Psoas muscle (tissue), 8 donors: ENCODE results near the gene TMEM218. TPM values are rescaled to one million over a fixed set of nuclear protein-coding genes. Genes with fewer than 3 reads are reported as not detected.

ENCODE experiments used
- ATAC-seq, 4 donors: fragments of 200-7000 bp; cut with Tn5 transposase; one replicate each; pipeline ENCODE4 v1.9.1; 2020; ENCODE audit warnings: moderate library complexity in 3 of 4, mild to moderate bottlenecking in 2 of 4
- DNase-seq, 2 donors: peaks; one replicate each; pipeline ENCODE4 v3.0.0-alpha.2; 2020
- H3K27ac ChIP-seq: fragments of 200-600 bp; one replicate; pipeline ENCODE4 v1.8.0; 2022
- H3K27me3 ChIP-seq, 3 donors: fragments of 200-600 bp in 1 of 3; one replicate each; pipeline versions ENCODE4 v1.6.1 to v1.8.0; 2013 to 2022; ENCODE audit warnings: low read length in 2 of 3, mild to moderate bottlenecking in 2 of 3, moderate library complexity in 1 of 3; ENCODE audit not compliant: insufficient read depth in 3 of 3
- H3K36me3 ChIP-seq, 2 donors: fragments of 200-600 bp in 1 of 2; one replicate each; pipeline versions ENCODE4 v1.6.1 to v1.8.0; 2013 to 2022; ENCODE audit warnings: low read depth in 1 of 2, mild to moderate bottlenecking in 1 of 2, moderate library complexity in 1 of 2; ENCODE audit not compliant: insufficient read depth in 1 of 2
- H3K4me1 ChIP-seq: fragments of 200-600 bp; one replicate; pipeline ENCODE4 v1.8.0; 2022
- H3K4me3 ChIP-seq: fragments of 200-600 bp; one replicate; pipeline ENCODE4 v1.8.0; 2022; ENCODE audit warnings: mild to moderate bottlenecking
- H3K9me3 ChIP-seq: fragments of 200-600 bp; one replicate; pipeline ENCODE4 v1.8.0; 2022
- WGBS, 3 donors: extraction: QIAGEN DNeasy Blood & Tissue Kit; methylation state at CpG; one replicate each; pipeline versions ENCODE4 v1.1.6 to v1.1.7; 2013; 5-methylcytosine and 5-hydroxymethylcytosine counted together
- intact Hi-C, 2 donors: fragments of 100-400 bp; cut with DNase I; formaldehyde crosslinking; loops; one replicate each; pipeline versions ENCODE4 v1.11.0 to v1.14.2; 2022
- polyA plus RNA-seq, 3 donors: library from polyadenylated mRNA; stranded (reverse); fragments of 200-250 nt; gene quantifications; one replicate each; pipeline ENCODE4 v1.2.3, GENCODE V29; 2013
- total RNA-seq, 4 donors: library from RNA; stranded (reverse); fragmentation: NEBNext Ultra II Directional in 2 of 4; extraction: Animal tissue kit (Norgen Biotek cat#: 25700) in 2 of 4; gene quantifications; one replicate each; pipeline versions ENCODE4 v1.2.1 to v1.2.4, GENCODE V29; 2021 to 2023
- TF ChIP-seq, protein P1 (sequence below): fragments of 200-600 bp; IDR thresholded peaks from one replicate; pipeline ENCODE4 v1.8.0; 2022; ENCODE audit warnings: antibody characterized with exemption
- donor health status: healthy with polysubstance abuse.
- donor health status: DM: no; HTN: no; CAD: no; lungs with moderate emphysema.
- donor health status: Bipolar disorder and iron deficiency.
- donor health status: healthy.
- donor health status: DM: yes; HTN: yes; CAD: no.
- donor health status: DM: no; HTN: no; CAD: no.
- donor health status: DM: no; HTN: no; CAD: no.
- donor health status: DM: yes; HTN: yes; CAD: no.

Gene TMEM218
- total and polyA plus RNA-seq, 7 donors, result 4.9 to 30.3 (median 12.1) TPM

DNA sequence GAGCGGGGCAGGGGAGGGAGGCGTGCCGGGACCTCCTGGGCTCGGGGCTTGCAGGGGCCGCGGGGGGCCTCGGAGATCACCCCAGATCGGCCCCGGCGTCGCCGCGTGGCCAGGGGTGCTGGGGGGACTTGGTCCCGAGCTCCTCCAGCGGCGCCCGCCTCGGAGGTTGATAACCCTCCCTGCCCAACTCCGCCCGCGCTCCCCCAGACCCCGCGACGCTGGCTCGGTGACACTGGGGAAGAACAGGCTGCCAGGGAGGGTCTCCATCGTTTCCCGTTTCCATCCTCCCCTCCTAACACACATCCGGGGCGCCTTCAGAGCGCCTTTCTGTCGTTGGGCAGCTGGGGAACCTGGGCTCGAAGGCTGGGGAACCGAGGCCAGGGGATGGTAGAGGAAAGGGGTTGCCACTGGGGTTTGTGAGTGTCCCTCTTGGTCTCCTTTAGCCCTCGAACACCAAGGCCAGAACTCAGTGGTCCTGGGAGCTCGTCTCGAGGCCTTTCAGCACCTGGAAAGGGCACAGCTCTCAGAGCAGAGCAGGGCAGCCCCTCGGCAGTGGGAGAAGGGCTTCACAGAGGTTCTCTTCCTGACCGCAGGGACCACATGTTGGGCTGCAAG is 47.9 kb downstream of the TMEM218 start:
- ATAC-seq (peak in 2 of 4 donors; percentile 2 to 10), DNase-seq (no peak)
- Histone ChIP-seq H3K9me3 (no peaks in the 10 kb centered on the region), H3K36me3 (no peaks in the 10 kb centered on the region), H3K27ac (peak overlapping the region; percentile 65), H3K4me1 (peaks cover 8% of the 10 kb centered on the region), H3K27me3 (peaks cover 0 to 5% (median 0%) of the 10 kb centered on the region in 3 donors), H3K4me3 (peak overlapping the region; percentile 82)
- intact Hi-C loops, result no loop called here
- WGBS, 3 donors, result 4 to 7% (median 5%) methylated on average over 30 to 38 of the region's 38 CpGs
- TF ChIP-seq, protein P1, sequence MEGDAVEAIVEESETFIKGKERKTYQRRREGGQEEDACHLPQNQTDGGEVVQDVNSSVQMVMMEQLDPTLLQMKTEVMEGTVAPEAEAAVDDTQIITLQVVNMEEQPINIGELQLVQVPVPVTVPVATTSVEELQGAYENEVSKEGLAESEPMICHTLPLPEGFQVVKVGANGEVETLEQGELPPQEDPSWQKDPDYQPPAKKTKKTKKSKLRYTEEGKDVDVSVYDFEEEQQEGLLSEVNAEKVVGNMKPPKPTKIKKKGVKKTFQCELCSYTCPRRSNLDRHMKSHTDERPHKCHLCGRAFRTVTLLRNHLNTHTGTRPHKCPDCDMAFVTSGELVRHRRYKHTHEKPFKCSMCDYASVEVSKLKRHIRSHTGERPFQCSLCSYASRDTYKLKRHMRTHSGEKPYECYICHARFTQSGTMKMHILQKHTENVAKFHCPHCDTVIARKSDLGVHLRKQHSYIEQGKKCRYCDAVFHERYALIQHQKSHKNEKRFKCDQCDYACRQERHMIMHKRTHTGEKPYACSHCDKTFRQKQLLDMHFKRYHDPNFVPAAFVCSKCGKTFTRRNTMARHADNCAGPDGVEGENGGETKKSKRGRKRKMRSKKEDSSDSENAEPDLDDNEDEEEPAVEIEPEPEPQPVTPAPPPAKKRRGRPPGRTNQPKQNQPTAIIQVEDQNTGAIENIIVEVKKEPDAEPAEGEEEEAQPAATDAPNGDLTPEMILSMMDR, result no peak

DNA sequence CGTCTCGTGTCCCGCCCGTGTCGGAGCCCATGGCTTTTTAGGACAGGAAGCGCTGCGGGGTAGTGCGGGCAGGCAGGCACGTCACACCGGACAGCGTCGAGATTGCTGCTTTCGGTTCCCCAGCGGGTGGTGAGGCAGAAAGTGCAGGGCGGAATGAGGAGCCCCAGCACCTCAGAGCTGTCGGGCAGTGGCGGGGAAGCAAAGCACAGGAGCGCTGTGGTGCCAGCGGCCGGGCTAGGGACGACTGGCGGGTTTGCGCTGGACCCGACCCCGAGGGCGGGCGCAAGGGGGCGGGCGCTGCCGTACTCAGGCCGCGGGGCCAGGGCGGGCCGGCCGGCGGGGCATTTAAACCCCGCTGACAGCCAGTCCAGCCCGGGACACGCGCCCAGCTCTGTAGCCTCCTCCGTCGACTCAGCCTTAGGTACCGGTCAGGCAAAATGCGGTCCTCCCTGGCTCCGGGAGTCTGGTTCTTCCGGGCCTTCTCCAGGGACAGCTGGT is 48.4 kb downstream of the TMEM218 start, which contains the start of gene SLC37A2:
SLC37A2 (plus strand) TSS at position 375 of the 498 bp plus-strand sequence; CDS start at position 438, 63 bp downstream.
- H3K4me3 ChIP-seq, result peak within 1 kb of the TSS; percentile 82
- ATAC-seq (peak; percentile 88 to 97 (median 93)), DNase-seq (peak; percentile 79 to 84)
- TF ChIP-seq, protein P1, result peak; percentile 20
- intact Hi-C loops, result no loop called here
- H3K27ac ChIP-seq, result peak within 1 kb of the TSS; percentile 65
- peaks cover 0 to 5% (median 0%) of the 10 kb centered on the region in 3 donors for H3K27me3 ChIP-seq
- H3K9me3 ChIP-seq, result no peaks in the 10 kb centered on the region
- peaks cover 8% of the 10 kb centered on the region for H3K4me1 ChIP-seq
- WGBS, 3 donors, result 0 to 2% (median 0%) methylated on average over 41 to 46 of the region's 46 CpGs
- H3K36me3 ChIP-seq, result no peaks in the 10 kb centered on the region

DNA sequence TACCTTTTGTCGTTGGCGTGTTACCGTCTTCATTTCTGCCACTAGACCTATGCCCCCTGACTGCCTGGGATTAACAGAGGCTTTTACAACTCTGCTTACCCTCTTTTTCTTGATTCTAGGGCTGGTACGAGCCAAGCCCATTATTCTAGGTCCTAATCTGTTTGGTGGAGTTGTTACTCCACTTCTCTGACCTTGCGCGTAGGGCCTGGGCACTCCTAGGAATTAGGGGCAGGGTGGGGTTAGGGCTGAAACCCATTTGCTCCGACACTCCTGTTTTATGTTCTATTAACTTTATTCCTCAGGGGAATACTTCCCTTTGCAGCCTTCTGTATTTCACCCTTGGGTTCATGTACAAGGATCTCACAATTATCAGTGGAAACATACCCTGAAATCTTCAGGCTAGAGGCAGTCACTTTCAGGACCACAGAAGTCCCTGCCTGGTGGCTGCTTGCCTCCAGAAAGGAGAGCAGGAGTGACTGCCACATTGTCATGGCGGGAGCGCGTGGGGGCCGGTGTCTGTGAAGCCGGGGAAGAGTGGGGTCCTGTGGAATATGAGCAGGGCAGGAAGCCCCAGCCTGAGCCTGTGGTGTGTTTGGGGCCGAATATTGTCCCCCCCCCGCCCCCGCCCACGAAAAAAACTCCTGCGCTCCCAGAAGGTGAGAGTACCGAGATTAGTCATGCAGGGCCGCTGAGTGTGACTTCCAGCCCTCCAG is 49.1 kb downstream of the TMEM218 start:
- ATAC-seq, result peak; percentile 2 to 50 (median 26)
- H3K36me3 ChIP-seq, result no peaks in the 10 kb centered on the region
- intact Hi-C loops, result no loop called here

GRCh38 chr11:125061281-125061680 is 50.1 kb downstream of the TMEM218 start:
- Histone ChIP-seq H3K27me3 (peaks cover 0 to 5% (median 0%) of the 10 kb centered on the region in 3 donors), H3K9me3 (no peaks in the 10 kb centered on the region), H3K27ac (no peak overlapping the region), H3K36me3 (no peaks in the 10 kb centered on the region), H3K4me3 (no peak overlapping the region), H3K4me1 (peaks cover 8% of the 10 kb centered on the region)
- DNase-seq (no peak), ATAC-seq (no peak)
- intact Hi-C loops, result no loop called here
- TF ChIP-seq, protein P1, result no peak
- WGBS, 3 donors, result 63 to 67% (median 63%) methylated on average over 4 of the region's 4 CpGs

More for the DNA sequence above, 49.1 kb downstream of the TMEM218 start:
- TF ChIP-seq, protein P1, result no peak
- WGBS, 3 donors, result 41 to 44% (median 41%) methylated on average over 17 to 19 of the region's 19 CpGs
- H3K4me1 ChIP-seq, result peaks cover 8% of the 10 kb centered on the region
- H3K9me3 ChIP-seq, result no peaks in the 10 kb centered on the region
- peak overlapping the region; percentile 82 for H3K4me3 ChIP-seq
- peak overlapping the region; percentile 65 for H3K27ac ChIP-seq
- no peak for DNase-seq
- H3K27me3 ChIP-seq, result peaks cover 0 to 5% (median 0%) of the 10 kb centered on the region in 3 donors
